H9 (cell line): Measurements from ENCODE around the gene RIT2. TPM values are rescaled to one million over a fixed set of nuclear protein-coding genes. Genes with fewer than 3 reads are reported as not detected.

Experiments
- DNase-seq: peaks from one replicate; pipeline ENCODE4 v3.0.0-alpha.2; 2017
- H2AFZ ChIP-seq: one replicate; pipeline ENCODE4 v1.6.1; 2013; ENCODE audit warnings: mild to moderate bottlenecking, low read length, control low read depth, moderate library complexity
- H2AK5ac ChIP-seq: 2 replicates; pipeline ENCODE4 v1.6.1; 2013; ENCODE audit warnings: low read length, control low read depth, mixed read lengths; ENCODE audit not compliant: insufficient read length
- H2BK120ac ChIP-seq: one replicate; pipeline ENCODE4 v1.6.1; 2013; ENCODE audit warnings: low read depth, mild to moderate bottlenecking, low read length, control low read depth, inconsistent platforms; ENCODE audit not compliant: poor library complexity, severe bottlenecking
- H2BK12ac ChIP-seq: 2 replicates; pipeline ENCODE4 v1.6.1; 2013; ENCODE audit warnings: low read length, control low read depth, mixed read lengths, low read depth; ENCODE audit not compliant: insufficient read length
- H2BK15ac ChIP-seq: 2 replicates; pipeline ENCODE4 v1.6.1; 2013; ENCODE audit warnings: low read depth, low read length, control low read depth
- H2BK20ac ChIP-seq: one replicate; pipeline ENCODE4 v1.6.1; 2013; ENCODE audit warnings: low read depth, mild to moderate bottlenecking, low read length, control low read depth, inconsistent platforms; ENCODE audit not compliant: poor library complexity, severe bottlenecking
- H2BK5ac ChIP-seq: 2 replicates; pipeline ENCODE4 v1.6.1; 2013; ENCODE audit warnings: low read length, control low read depth, mixed read lengths; ENCODE audit not compliant: insufficient read length
- H3K14ac ChIP-seq: 2 replicates; pipeline ENCODE4 v1.6.1; 2013; ENCODE audit warnings: low read length, control low read depth; ENCODE audit not compliant: insufficient read depth
- H3K18ac ChIP-seq: 2 replicates; pipeline ENCODE4 v1.6.1; 2013; ENCODE audit warnings: low read depth, mild to moderate bottlenecking, mixed read lengths, low read length, control low read depth; ENCODE audit not compliant: insufficient read length
- H3K23ac ChIP-seq: 2 replicates; pipeline ENCODE4 v1.6.1; 2013; ENCODE audit warnings: low read length, control low read depth, mixed read lengths, low read depth; ENCODE audit not compliant: insufficient read length
- H3K23me2 ChIP-seq: 2 replicates; pipeline ENCODE4 v1.6.1; 2013; ENCODE audit warnings: low read depth, mild to moderate bottlenecking, mixed read lengths, low read length, control low read depth; ENCODE audit not compliant: insufficient read length, poor library complexity, severe bottlenecking
- H3K27ac ChIP-seq: 2 replicates; pipeline ENCODE4 v1.5.1; 2013; ENCODE audit warnings: low read length, control low read depth, mixed read lengths, low read depth; ENCODE audit not compliant: insufficient read length
- H3K27me3 ChIP-seq: 2 replicates; pipeline ENCODE4 v1.6.1; 2013; ENCODE audit warnings: low read length, control low read depth, inconsistent platforms; ENCODE audit not compliant: insufficient read depth
- H3K4ac ChIP-seq: 2 replicates; pipeline ENCODE4 v1.6.1; 2013; ENCODE audit warnings: low read depth, mild to moderate bottlenecking, control low read depth, inconsistent platforms, low read length, moderate library complexity
- H3K4me1 ChIP-seq: 2 replicates; pipeline ENCODE4 v1.6.1; 2013; ENCODE audit warnings: low read length, control low read depth, inconsistent platforms; ENCODE audit not compliant: insufficient read depth
- H3K4me2 ChIP-seq: 2 replicates; pipeline ENCODE4 v1.6.1; 2013; ENCODE audit warnings: low read length, control low read depth, mixed read lengths; ENCODE audit not compliant: insufficient read length, insufficient read depth
- H3K56ac ChIP-seq: 2 replicates; pipeline ENCODE4 v1.6.1; 2013; ENCODE audit warnings: low read depth, mild to moderate bottlenecking, mixed read lengths, low read length, control low read depth; ENCODE audit not compliant: insufficient read length
- H3K79me1 ChIP-seq: 2 replicates; pipeline ENCODE4 v1.6.1; 2013; ENCODE audit warnings: low read depth, mild to moderate bottlenecking, moderate library complexity, low read length, control low read depth, inconsistent platforms; ENCODE audit not compliant: insufficient read depth, poor library complexity, severe bottlenecking
- H3K79me2 ChIP-seq: 2 replicates; pipeline ENCODE4 v1.6.1; 2013; ENCODE audit warnings: low read length, control low read depth, inconsistent platforms; ENCODE audit not compliant: insufficient read depth
- H3K9ac ChIP-seq: 2 replicates; pipeline ENCODE4 v1.6.1; 2013; ENCODE audit warnings: low read length, control low read depth, mixed read lengths; ENCODE audit not compliant: insufficient read length; ENCODE audit errors: extremely low read depth
- H3K9me3 ChIP-seq: one replicate; pipeline ENCODE4 v1.6.1; 2013; ENCODE audit warnings: low read depth, low read length, inconsistent platforms; ENCODE audit not compliant: control insufficient read depth
- H3T11ph ChIP-seq: one replicate; pipeline ENCODE4 v1.6.1; 2013; ENCODE audit warnings: mild to moderate bottlenecking, low read length, control low read depth, inconsistent platforms
- H4K20me1 ChIP-seq: one replicate; pipeline ENCODE4 v1.6.1; 2013; ENCODE audit not compliant: control insufficient read depth, insufficient read length, insufficient read depth
- H4K5ac ChIP-seq: 2 replicates; pipeline ENCODE4 v1.6.1; 2013; ENCODE audit warnings: low read depth, mild to moderate bottlenecking, mixed read lengths, low read length, control low read depth; ENCODE audit not compliant: insufficient read length
- H4K8ac ChIP-seq: replicated peaks from 2 replicates; pipeline ENCODE4 v1.6.1; 2013; ENCODE audit warnings: low read length, control low read depth, mixed read lengths, low read depth; ENCODE audit not compliant: insufficient read length
- H4K91ac ChIP-seq: 2 replicates; pipeline ENCODE4 v1.6.1; 2013; ENCODE audit warnings: low read depth, mild to moderate bottlenecking, moderate library complexity, mixed read lengths, low read length, control low read depth; ENCODE audit not compliant: insufficient read length
- H3K27ac Mint-ChIP-seq, 3 experiments: 2 replicates in 2 of 3; 3 replicates in 1 of 3; pipeline ENCODE4 v1.8.0; 2020 to 2021; ENCODE audit warnings: mixed read lengths in 3 of 3, mild to moderate bottlenecking in 1 of 3, moderate library complexity in 1 of 3
- H3K27me3 Mint-ChIP-seq: 2 replicates; pipeline ENCODE4 v1.8.0; 2021; ENCODE audit warnings: low read depth, mild to moderate bottlenecking, moderate library complexity, mixed read lengths
- H3K36me3 Mint-ChIP-seq, 3 experiments: 2 replicates in 2 of 3; 3 replicates in 1 of 3; pipeline ENCODE4 v1.8.0; 2020 to 2021; ENCODE audit warnings: low read depth in 3 of 3, mixed read lengths in 3 of 3; ENCODE audit not compliant: insufficient read depth in 1 of 3
- H3K4me1 Mint-ChIP-seq, 2 experiments: 2 replicates each; pipeline ENCODE4 v1.8.0; 2020; ENCODE audit warnings: mixed read lengths in 2 of 2
- H3K4me3 Mint-ChIP-seq, 2 experiments: 2 replicates in 1 of 2; 3 replicates in 1 of 2; pipeline ENCODE4 v1.8.0; 2020 to 2021; ENCODE audit warnings: mild to moderate bottlenecking in 2 of 2, mixed read lengths in 2 of 2, moderate library complexity in 1 of 2
- H3K9me3 Mint-ChIP-seq, 2 experiments: 2 replicates in 1 of 2; 3 replicates in 1 of 2; pipeline ENCODE4 v1.8.0; 2020; ENCODE audit warnings: mild to moderate bottlenecking in 2 of 2, mixed read lengths in 2 of 2, moderate library complexity in 1 of 2
- CTCF ChIP-seq: fragments of 200-600 bp; sonication (generic); conservative IDR thresholded peaks from 3 replicates; pipeline ENCODE4 v1.8.0; 2021; ENCODE audit warnings: antibody characterized with exemption, mild to moderate bottlenecking
- WGBS: extraction: QIAGEN DNeasy Blood & Tissue Kit; methylation state at CpG from one replicate; pipeline ENCODE4 v1.1.7; 2013; ENCODE audit warnings: missing lambda C conversion rate, low lambda C conversion rate, mixed read lengths; ENCODE audit not compliant: insufficient read length; ENCODE audit errors: extremely low coverage; 5-methylcytosine and 5-hydroxymethylcytosine counted together
- total RNA-seq: library from RNA; stranded (reverse); gene quantifications from 2 replicates; pipeline ENCODE4 v1.2.1, GENCODE V29; 2021

RIT2 gene
- total RNA-seq, 1 experiment from 2014 or later, result 1.2 TPM

DNA sequence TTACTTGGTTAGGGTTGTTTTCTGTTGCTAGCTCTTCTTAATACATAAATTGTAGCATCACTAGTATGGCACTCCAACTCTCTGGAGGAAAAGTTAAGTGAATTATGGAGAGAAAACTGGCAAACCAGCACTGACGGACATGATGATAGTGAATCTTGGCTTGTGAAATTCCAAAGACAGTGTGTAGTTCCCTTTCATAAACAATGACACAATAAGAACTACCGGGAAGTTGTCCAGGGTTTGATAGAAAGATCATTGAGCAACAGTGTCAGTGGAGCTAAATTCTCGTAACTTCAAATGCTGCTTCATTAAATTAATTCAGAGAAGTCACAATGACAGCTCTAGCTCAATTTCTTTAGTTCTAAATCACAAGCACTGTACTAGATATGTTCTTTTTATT lies 66.5 kb downstream of the RIT2 start:
- Mint-ChIP-seq H3K9me3 (no peaks in the 10 kb centered on the region), H3K36me3 (no peaks in the 10 kb centered on the region), H3K27me3 (no peaks in the 10 kb centered on the region), H3K27ac (no peak overlapping the region), H3K4me1 (no peaks in the 10 kb centered on the region), H3K4me3 (no peak overlapping the region)
- Histone ChIP-seq H3K14ac (no peak overlapping the region), H3K27ac (no peak overlapping the region), H3K23me2 (no peaks in the 10 kb centered on the region), H4K20me1 (no peaks in the 10 kb centered on the region), H2AK5ac (no peak overlapping the region), H2BK5ac (no peak overlapping the region), H3K27me3 (no peaks in the 10 kb centered on the region), H4K5ac (no peak overlapping the region), H2BK12ac (no peak overlapping the region), H3K18ac (no peak overlapping the region), H3K4me2 (no peak overlapping the region), H2BK120ac (no peak overlapping the region), H3K4ac (no peak overlapping the region), H3K9ac (no peak overlapping the region), H2BK20ac (no peak overlapping the region), H3K23ac (no peak overlapping the region), H2AFZ (no peak overlapping the region), H3K9me3 (no peaks in the 10 kb centered on the region), H2BK15ac (no peak overlapping the region), H3T11ph (no peak overlapping the region), H3K79me1 (no peaks in the 10 kb centered on the region), H3K56ac (no peak overlapping the region), H4K8ac (no peak overlapping the region), H3K79me2 (no peaks in the 10 kb centered on the region), H3K4me1 (no peaks in the 10 kb centered on the region), H4K91ac (no peak overlapping the region)
- TF ChIP-seq CTCF, result no peak
- DNase-seq, result no peak
- no CpG with 5 or more reads among the region's 3 CpGs for WGBS
